Right forelimb (tissue), 1 donor: ENCODE results near the gene CNGA1.

Experiments
- DNase-seq: peaks from one replicate; pipeline ENCODE4 v3.0.0-alpha.2; 2018

CNGA1 gene

DNA sequence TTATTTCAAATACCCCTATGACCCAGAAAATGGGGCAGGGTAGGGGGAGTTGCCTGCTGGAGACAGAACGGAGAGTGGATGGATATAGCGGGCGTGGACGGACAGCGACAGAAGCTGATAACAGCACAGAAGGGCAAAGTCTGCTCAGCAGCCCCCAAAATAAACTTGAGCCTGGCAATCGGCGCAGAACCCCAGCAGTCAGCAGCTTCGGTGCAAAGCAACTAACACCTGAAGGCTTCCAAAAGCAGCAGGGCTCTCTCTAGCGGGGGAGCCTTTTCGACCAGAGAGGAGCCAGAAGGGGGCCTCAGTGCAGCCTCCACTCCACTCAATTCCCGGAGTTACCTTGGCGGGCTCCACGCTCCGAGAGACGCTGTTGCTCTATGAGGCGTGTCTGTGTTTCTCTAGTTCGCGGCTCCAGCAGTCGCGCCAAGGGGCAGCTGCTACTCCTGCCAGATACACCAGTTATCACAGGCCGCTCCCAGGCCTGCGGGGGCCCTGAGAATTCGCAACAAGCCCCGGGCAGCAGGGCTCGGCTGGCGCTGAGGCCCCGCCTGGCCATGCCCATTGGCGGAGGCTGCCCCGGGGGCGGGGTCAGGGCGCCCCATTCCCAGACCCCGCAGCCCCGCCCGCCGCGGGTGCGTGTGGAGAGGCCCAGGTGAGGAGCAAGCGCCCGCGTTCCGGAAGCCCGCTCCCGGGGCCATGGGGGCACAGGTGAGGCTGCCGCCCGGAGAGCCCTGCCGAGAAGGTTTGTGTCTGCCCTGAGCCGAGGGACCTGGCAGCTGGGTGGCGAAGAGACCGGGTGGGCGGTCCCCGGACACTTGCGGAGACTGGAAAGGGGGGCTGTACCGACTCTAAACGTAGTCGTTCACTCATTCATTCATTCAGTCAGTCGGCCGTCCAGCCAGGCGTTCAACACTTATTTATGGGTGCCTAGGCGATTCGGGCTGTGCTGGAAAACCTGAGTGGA lies at the start of gene CNGA1, which contains the start of gene NIPAL1:
Gene CNGA1, minus strand, starts transcription at position 541 of the 967 bp plus-strand sequence. CDS start 63,992 bp downstream, outside the sequence.
Gene NIPAL1, plus strand, starts transcription at position 632 of the 967 bp plus-strand sequence. Its CDS starts 68 bp downstream, at position 700.
- DNase-seq: peak; percentile 80

DNA sequence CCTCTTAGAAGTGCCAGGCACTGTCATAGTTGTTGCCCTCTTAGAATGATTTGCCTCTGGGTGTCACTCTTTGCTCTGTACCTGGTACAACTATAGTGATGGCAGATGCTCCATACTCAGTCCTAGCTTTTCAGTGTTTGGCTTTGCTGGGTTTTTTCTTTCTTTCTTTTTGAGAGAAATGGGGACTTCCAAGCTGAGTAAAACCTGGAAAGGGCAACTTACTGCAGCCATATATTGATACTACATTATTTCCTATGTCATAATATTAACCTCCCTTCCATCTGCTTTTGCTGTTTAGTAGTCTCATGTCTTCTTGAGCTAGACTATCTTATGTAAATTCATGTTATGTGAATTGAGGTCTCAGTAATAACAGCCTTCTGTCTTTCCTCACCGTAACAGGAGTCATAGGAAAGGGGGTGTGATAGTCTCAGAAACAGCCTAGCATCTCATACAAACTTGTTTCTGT lies 49.1 kb upstream of the CNGA1 start:
- no peak for DNase-seq

DNA sequence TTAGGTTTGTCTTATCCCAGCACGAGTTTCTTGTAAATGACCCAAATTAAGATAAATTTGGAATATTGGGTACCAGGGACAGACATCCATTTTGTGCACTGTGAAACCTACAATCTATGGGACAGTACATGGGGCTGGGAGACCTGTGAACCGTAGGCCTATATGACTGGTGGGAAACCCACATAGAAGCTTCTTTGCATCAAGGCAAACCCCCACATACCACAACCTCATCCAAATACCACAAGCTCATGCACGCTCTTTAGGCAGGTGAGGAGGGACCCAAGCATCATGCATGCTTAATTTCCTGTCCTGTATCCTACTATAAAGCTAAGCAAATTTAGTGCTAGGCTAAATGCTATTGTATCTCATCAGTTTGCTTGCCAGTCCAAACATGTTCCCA lies 47.9 kb upstream of the CNGA1 start:
- no peak for DNase-seq

DNA sequence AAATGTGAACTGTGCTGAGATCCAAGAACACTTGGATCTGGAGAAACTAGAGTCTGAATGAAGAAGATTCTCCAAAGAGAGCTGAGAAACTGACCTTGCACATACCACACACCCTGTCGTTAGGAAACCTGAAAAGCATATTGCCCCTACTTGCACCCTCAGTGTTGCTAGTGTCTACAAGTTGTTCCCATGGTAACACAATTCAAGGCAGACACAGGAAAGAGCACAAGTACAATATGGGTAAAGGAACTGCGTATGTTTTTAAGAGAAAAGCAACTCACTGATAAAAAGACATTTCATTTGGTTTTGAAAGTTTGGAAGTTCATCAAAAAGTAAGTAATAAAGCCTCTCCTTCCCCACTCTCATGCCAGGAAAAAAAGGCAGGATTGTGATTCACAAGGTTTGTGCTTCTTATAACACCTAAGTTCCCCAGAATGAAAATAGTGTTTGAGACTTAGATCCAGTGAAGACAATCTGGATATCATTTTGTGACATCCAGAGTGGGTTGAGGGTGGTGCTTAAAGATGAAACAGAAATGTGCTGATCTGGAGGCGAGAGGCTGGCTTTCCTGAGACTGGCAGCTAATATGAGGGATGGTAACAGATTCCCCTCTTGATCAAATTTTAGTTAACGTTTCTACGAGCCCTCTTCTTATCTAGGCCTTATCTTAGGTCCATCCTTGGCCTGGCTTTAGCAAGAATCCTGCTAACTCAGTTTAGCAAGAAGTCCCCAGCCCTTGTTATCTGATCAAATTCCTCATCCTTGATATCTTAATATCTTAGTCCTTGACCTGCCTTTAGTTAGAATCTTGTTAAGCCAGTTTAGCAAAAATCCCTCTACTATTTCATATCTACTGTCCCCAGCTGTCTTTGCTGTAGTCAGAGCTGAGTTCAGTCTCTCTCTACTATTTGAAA lies 42.4 kb upstream of the CNGA1 start:
- no peak for DNase-seq

DNA sequence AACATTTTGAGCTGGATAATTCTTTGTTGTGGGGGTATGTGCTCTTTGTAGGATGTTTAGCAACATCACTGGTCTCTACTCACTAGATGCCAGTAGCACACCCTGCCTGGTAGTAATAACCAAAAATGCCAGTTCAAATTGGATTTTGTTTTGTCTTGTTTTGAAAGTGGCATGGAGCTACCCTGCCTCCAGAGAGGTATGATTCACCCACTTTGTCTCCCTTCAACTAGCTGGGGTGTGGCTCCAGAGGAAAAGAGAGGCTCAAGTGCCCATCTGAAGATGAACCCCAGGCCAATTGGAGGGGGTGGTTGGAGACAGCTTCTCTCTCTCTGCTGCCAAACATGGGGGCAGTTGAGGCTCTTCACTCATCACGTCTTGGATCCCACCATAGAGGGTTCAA lies 34.6 kb upstream of the CNGA1 start:
- no peak for DNase-seq

DNA sequence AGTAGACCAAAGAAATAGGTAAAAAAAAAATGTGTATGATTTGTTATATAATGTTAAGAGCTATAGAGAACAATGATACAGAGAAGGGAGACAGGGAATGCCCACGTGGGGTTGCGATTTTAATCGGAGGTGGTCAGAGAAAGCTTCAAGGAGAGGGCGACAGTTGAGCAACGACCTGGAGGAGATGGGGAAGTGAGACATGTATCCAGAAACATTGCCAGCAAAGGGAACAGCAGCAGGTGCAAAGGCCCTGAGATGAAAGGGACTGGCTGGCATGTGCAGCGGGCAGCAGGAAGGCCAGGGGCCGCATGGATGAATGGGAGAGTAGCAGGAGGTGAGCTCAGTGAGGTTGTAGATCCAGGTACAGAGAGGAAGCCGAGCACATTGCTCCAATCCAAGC lies 33.0 kb upstream of the CNGA1 start:
- no peak for DNase-seq

DNA sequence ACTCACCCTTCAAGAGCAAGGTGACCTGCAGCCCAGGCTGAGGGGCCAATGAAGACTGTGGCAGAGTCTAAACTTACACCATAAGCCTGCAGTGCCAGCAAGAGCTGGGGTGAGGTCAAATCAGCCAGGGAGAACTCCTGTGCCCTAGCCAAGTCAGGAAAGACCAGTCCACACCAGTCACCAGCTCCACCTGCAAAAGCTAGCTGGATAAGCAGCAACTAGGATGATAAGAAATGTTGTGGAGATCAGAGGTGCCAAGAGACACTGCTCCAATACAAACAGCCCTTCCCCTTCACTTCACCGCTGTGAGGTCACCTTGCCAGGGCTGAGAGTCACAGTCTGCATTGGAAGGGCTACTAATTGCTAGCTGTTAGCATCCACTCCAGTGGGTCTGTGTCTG lies 31.4 kb upstream of the CNGA1 start:
- no peak for DNase-seq

DNA sequence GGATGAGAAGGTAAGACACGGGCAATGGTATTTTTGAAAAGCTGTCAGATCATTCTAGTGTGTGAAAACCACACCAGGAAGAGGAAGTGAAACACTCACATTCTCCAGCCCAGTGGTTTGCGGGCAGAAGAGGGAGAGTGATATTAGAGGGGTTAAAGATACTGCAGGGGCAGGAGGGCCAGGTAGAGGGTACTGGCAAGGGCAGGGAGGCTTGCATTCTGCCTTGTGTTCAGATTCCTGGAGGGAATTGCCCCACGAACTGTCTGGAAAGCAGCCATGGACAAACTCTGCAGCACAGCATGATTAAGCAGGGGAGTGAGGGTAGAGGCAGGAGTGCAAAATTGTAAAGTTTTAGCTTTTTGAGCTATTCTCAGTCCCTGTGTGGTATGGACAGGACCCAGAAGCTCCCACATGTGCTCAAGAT lies 31.0 kb upstream of the CNGA1 start:
- no peak for DNase-seq

DNA sequence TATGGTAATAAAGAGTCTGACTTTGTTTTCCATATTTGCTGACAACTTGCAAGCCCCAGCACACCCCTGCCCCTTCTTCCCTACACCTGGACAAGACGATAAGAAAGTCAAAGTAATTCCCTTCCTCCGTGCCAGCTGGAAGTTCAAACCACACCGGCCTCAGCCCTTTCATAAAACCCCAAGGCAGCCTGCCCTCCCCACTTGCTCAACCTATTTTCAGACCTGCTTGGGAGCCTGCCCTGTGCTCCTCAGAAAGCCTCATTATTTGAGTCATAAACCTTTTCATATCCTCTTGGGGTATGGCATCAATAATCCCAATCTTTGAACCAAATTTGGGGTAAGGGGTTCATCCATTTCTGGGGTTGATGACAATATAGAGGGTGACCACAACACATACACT lies 29.6 kb upstream of the CNGA1 start:
- DNase-seq: no peak

DNA sequence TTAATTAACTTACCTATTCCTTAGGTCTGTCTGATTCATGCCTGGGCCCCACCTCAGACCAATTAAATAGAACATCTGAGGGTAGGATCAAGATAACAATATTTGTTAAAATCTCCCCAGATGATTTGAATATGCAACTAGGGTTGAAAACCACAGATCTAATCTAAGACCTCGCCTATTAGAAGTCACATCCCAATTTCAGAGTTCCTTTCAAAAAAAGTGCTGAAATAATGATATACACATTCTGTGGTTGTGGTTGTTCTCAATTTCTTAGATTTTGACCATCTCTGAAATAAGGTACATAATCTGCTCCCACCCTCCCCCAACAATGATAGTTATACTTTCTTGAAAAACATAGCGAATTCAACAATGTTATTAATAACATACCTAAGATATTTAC lies 27.8 kb upstream of the CNGA1 start:
- DNase-seq: no peak

DNA sequence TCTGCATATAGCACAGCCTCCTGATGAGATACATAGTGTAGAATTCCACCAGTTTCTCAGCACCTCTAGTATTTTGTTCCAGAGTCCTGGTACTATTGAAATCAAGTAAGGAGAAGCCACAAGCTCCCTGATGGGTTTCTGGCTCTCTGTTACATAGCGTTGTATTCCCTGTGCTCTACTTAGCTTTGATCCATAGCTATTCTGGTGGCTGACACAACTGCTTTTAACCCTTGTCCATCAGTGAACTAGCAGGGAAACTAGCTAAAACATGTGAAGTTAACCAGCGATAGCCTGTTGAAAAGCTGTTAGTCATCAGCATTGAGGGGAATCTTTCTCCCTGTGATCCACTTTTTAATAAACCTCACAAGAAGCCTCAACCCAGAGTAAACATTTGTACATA lies 27.0 kb upstream of the CNGA1 start:
- no peak for DNase-seq

DNA sequence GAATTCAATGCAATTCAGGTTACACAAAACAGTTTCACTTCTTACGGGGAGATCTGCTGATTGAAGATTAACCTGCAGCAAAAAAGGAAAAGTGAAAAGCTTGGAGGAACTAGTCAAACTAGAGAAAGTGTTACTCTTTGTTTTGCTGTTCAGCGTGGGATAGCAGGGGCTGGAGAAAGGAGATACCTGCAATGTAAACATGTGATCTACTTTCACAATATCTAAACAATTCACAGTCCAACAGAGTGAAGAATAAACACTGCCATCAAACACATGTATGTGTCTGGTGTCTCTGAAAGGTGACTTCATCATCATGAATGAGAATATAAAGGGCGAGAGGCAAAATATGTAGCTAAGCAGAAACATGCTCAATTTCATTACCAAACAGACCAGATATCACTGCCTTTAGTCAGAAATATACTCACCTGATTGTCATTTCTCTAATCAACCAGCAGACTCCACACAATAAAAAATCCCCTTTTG lies 26.5 kb upstream of the CNGA1 start:
- DNase-seq: no peak

DNA sequence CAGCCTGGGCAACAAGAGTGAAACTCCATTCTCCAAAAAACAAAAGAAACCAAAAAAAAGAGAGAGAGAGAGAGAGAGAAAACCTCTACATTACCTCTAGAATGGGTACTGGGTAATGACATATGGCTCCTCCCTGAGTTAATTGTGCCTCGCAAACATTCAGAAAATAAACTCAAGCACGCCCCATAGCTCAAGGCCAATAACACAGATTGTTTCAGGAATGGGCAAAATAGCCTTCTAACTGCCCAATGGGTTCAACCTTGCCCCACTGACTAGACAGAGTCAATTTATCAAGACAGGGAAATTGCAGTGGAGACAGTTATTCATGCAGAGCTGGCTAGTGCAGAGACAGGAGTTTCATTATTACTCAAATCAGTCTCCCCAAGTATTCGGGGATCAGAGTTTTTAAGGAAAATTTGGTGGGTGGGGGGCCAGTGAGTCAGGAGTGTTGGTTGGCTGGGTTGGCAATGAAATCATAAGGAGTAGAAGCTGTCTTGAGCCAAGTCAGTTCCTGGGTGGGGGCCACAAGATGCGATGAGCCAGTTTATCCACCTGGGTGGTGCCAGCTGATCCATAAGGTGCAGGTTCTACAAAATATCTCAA lies 25.2 kb upstream of the CNGA1 start:
- DNase-seq: no peak

DNA sequence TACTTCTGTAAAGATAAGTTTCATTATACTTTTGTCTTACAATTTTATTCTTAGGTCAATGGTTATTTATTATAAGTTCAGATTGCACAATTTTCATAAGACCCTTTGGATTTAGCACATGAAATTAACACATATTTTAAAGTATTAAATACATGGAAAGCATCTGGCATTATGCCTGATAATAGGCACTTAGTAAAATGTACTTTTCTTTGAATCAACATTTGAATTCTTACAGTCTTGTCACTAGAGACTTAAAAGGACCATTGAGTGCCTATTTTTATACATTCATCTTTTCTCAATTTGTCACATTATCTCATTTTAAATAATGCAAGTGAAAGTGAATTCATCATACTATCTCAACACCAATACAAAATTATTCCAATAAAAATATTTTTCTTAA lies 23.1 kb upstream of the CNGA1 start:
- DNase-seq: no peak

DNA sequence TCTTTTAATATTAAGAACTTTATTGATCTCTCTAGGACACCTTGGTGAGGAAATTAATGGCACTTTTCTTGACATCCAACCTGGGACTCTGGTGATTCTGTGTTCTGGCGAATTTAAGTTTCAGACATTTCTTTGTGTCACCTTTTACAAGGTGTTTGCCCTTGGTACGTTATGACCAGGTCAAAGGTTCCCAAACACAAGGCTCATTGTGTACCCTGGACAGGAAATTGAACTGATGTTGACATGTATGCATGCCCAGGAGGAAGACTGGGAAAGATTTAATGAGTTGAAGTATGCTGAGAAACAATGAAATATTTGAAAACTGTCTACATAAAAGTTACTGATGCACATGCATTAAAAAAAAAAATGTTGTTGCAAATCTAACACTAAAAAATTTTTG lies 22.2 kb upstream of the CNGA1 start:
- no peak for DNase-seq

DNA sequence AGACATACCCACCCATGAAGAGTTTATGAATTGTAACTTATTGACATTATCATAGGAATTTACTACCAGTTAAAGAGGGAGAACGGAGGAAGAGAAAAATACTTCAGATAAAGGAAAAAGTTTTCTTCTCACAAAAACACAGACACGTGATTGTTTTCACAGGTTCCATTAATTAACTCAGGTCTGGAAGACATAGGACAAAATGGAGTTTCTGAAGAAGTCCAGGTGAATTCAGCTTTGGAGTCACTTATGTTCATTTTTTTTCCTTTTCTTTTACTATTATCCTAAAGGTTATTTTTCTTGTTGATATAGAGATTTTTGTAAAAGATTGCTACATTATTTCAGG lies 20.6 kb upstream of the CNGA1 start:
- DNase-seq: no peak

DNA sequence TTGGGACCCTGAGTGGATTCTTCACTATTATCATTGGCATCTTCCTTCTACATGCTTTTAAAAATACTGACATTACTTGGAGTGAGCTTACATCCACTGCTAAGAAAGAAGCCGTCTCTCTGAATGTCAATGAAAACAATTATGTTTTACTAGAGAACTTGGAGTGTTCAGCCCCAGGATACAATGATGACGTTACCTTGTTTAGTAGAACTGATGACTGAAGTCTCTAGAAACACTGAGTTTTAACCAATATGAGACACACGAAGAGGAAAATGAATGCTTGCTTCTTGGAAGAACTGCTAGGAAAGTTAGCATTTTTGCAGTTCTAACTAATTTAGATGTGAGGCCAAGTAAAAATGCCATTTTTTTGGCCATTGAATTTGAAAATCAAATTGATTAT lies 19.5 kb upstream of the CNGA1 start:
- DNase-seq: no peak

DNA sequence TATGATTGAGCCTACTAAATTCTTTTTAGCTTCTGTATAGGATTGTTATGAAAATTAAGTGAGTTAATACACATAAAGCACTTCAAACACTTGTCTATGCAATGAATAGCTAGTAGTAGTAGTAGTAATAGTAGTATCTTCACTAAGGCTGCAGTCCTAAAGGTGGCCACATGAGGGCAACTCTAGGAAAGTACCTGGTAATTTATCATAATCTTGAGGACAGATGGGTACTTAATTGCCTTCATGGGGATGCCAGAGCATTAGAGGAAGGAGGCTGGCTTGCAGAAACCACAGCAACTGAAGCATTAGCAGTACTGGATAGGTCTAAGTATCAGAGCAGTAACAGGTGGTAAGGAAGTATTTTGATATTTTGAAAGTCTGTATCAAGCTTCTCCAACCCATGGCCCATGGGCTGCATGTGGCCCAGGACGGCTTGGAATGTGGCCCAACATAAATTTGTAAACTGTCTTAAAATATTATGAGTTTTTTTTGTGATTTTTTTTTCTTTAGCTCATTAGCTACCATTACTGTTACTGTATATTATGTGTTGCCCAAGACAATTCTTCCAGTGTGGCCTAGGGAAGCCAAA lies 17.4 kb upstream of the CNGA1 start:
- DNase-seq: no peak

DNA sequence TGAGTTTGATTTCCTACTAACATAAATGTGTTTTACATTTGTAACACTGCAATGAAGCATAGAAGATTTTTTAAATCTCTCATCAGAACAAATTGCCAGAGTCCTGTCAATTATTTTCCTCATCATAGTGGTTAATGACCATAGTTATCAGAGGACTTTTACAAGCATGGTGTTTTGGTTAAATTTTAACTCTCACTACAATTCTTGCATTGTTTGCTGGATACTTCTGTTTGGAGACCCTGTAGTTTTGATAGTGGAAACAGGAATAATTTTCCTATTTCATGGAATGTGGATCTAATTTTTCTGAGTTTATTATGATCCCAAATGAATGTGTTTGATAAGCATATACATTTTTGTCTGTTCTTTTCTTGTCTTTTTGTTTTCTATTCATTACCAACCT lies 16.9 kb upstream of the CNGA1 start:
- DNase-seq: no peak

DNA sequence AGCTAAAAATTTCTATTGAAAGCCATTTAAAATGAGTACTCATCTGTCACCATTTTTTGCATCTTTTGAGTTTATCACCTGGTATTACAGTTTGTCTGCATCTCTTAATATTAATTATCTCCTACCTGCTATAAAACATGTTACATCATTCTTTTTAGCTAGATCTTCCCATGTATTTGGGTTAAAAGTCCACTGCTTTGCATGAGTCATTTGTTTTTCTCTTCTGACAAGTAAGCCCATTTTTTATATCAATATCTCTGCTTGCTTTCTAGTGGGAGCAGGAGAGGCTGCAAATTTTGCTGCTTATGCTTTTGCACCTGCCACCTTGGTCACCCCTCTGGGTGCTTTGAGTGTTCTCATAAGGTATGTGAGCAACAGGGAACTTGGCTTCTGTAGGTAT lies 16.2 kb upstream of the CNGA1 start:
- DNase-seq: no peak

DNA sequence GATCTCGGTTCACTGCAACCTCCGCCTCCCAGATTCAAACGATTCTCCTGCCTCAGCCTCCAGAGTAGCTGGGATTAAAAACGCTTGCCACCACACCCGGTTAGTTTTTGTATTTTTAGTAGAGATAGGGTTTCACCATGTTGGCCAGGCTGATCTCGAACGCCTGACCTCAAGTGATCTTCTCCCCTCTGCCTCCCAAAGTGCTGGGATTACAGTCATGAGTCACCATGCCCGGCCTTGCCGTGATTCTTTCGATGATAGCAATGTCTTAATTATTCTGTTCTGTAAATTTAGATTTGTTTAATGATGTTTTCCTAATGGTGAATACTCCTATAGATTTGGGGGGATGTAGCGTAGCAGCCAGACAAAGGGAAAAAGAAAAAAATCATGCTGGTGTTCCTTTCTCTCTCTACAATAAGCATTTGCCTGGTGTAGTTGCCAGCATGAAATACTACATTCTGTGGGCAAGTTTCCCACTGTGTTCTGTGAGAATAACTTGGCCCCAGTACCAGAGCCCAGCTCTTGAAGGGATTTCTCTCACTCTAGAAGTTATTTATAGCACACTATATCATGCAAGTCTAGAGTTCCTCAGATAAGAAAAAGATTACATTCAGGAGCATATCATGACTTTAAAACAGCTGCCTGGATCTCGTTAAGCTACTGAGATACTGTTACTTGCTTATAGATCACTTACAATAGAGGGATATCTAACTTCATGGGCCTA lies 15.5 kb upstream of the CNGA1 start:
- no peak for DNase-seq

DNA sequence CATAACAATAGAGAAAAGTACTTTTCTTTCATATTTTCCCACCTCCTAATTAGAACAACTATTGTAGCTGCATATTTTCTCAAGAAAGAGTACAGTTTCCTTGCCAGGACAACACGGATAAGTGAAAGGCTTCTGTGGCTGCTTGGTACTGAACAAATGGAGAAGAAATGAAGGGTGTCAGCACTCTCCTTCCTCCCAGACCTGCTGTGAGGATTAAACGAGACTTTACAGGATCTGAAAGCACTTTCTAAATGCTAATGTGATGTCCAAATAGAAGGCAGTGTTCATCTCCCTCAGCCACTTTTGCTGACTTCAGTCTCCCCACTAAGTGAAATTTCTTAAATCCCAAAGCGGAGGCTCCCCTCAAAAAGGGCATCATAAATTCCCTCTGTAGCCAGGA lies 14.0 kb upstream of the CNGA1 start:
- no peak for DNase-seq
